GM12878 (cell line): ENCODE measurements around the gene SFXN5. TPM values are rescaled to one million over a fixed set of nuclear protein-coding genes. Genes with fewer than 3 reads are reported as not detected.

Source experiments
- ATAC-seq: fragments of 200-7000 bp; cut with Tn5 transposase; 3 replicates; pipeline ENCODE4 v1.9.1; 2020; ENCODE audit warnings: mild to moderate bottlenecking, moderate library complexity
- BruUV-seq: library from RNA; stranded (reverse); fragments of 400-500 nt; replicated peaks from 2 replicates; lab custom pipeline; 2021; lab: Mats Ljungman, UMichigan
- CTCF ChIA-PET: fragments of 300-600 bp; sonication (Branson Sonifier 250); formaldehyde crosslinking; extraction: SDS; loops from one replicate; lab custom pipeline; 2021; ENCODE audit warnings: inconsistent platforms; lab: Yijun Ruan, JAX
- POLR2A ChIA-PET: fragments of 350-600 bp; formaldehyde crosslinking; extraction: SDS; loops from one replicate; lab custom pipeline; 2021; ENCODE audit warnings: inconsistent platforms; lab: Charles Lee
- RAD21 ChIA-PET: fragments of 300-600 bp; sonication (Branson Sonifier 250); formaldehyde crosslinking; loops from one replicate; lab custom pipeline; 2023; ENCODE audit warnings: antibody characterized with exemption; ENCODE audit not compliant: unreplicated experiment; lab: Charles Lee
- SMC1A ChIA-PET: fragments of 300-600 bp; sonication (Branson Sonifier 250); formaldehyde crosslinking; loops from one replicate; lab custom pipeline; 2023; ENCODE audit not compliant: unreplicated experiment, uncharacterized antibody; lab: Charles Lee
- DNase-seq: peaks from one replicate; pipeline ENCODE4 v3.0.0-alpha.2; 2011; ENCODE audit warnings: low read depth, low spot score
- FAIRE-seq: peaks from 3 replicates; lab custom pipeline; 2011; peaks lifted over from hg19 to GRCh38; lab: Jason Lieb, UNC
- H2AFZ ChIP-seq: 2 replicates; pipeline ENCODE4 v1.6.0; 2011; ENCODE audit warnings: low read depth, low read length, control low read depth; ENCODE audit not compliant: control insufficient read depth
- H3K27ac ChIP-seq: 2 replicates; pipeline ENCODE4 v1.5.1; 2011; ENCODE audit warnings: control low read depth; ENCODE audit not compliant: control insufficient read depth, insufficient read depth
- H3K27me3 ChIP-seq, 2 experiments: replicated peaks in 1 of 2; 2 replicates each; pipeline versions ENCODE4 v1.6.0 to v1.6.1; 2011; ENCODE audit warnings: low read length in 1 of 2; ENCODE audit not compliant: control insufficient read depth in 2 of 2, insufficient read depth in 2 of 2
- H3K36me3 ChIP-seq, 2 experiments: 2 replicates each; pipeline ENCODE4 v1.5.1; 2011; ENCODE audit warnings: low read length in 1 of 2; ENCODE audit not compliant: control insufficient read depth in 2 of 2, insufficient read depth in 2 of 2
- H3K4me1 ChIP-seq: 2 replicates; pipeline ENCODE4 v1.6.1; 2011; ENCODE audit warnings: mild to moderate bottlenecking, low read length, moderate library complexity, mixed read lengths; ENCODE audit not compliant: control insufficient read depth, insufficient read depth
- H3K4me2 ChIP-seq: 2 replicates; pipeline ENCODE4 v1.6.0; 2011; ENCODE audit warnings: control low read depth; ENCODE audit not compliant: control insufficient read depth, insufficient read depth
- H3K4me3 ChIP-seq: fragments of 200-600 bp; sonication (generic); 2 replicates; pipeline ENCODE4 v1.5.1; 2016
- H3K79me2 ChIP-seq: 2 replicates; pipeline ENCODE4 v1.6.0; 2011; ENCODE audit warnings: low read length; ENCODE audit not compliant: control insufficient read depth, insufficient read depth
- H3K9ac ChIP-seq: 2 replicates; pipeline ENCODE4 v1.8.0; 2011; ENCODE audit warnings: low read length, control low read depth, mixed read lengths; ENCODE audit not compliant: control insufficient read depth, insufficient read depth
- H3K9me3 ChIP-seq: replicated peaks from 3 replicates; pipeline ENCODE4 v1.5.1; 2011; ENCODE audit warnings: mild to moderate bottlenecking, low read length; ENCODE audit not compliant: control insufficient read depth, insufficient read depth
- H4K20me1 ChIP-seq: 2 replicates; pipeline ENCODE4 v1.6.0; 2011; ENCODE audit not compliant: control insufficient read depth, insufficient read depth
- E4F1 ChIP-seq: fragments of 450-650 bp; IDR thresholded peaks from 2 replicates; pipeline ENCODE4 v1.6.1; 2018; ENCODE audit warnings: borderline replicate concordance, mild to moderate bottlenecking; ENCODE audit not compliant: partially characterized antibody
- FOXM1 ChIP-seq: IDR thresholded peaks from 2 replicates; pipeline ENCODE4 v1.6.1; 2012; ENCODE audit warnings: low read depth, mild to moderate bottlenecking, inconsistent platforms, low read length, moderate library complexity
- IKZF2 ChIP-seq, 2 experiments: fragments of 450-650 bp; IDR thresholded peaks; 2 replicates each; pipeline ENCODE4 v1.6.1; 2017; ENCODE audit warnings: mild to moderate bottlenecking in 2 of 2, moderate library complexity in 2 of 2
- IRF4 ChIP-seq: IDR thresholded peaks from 2 replicates; pipeline ENCODE4 v1.6.1; 2011; ENCODE audit warnings: low read depth, low read length
- JUNB ChIP-seq: IDR thresholded peaks from 2 replicates; pipeline ENCODE4 v1.6.1; 2016; ENCODE audit warnings: antibody characterized with exemption, mild to moderate bottlenecking
- MTA3 ChIP-seq: IDR thresholded peaks from 2 replicates; pipeline ENCODE4 v1.6.1; 2012; ENCODE audit warnings: low read length, inconsistent platforms, borderline replicate concordance
- POLR2AphosphoS5 ChIP-seq: IDR thresholded peaks from 2 replicates; pipeline ENCODE4 v1.6.1; 2011; ENCODE audit warnings: mild to moderate bottlenecking, low read length, inconsistent platforms
- RELA ChIP-seq: fragments of 450-650 bp; IDR thresholded peaks from 2 replicates; pipeline ENCODE4 v1.8.0; 2014; ENCODE audit warnings: borderline replicate concordance; ENCODE audit not compliant: partially characterized antibody
- SIN3A ChIP-seq: IDR thresholded peaks from 2 replicates; pipeline ENCODE4 v1.6.1; 2012; ENCODE audit warnings: low read depth, low read length, improper control_type of control experiment
- SUZ12 ChIP-seq: fragments of 200-600 bp; sonication (generic); IDR thresholded peaks from one replicate; pipeline ENCODE4 v1.6.1; 2018; ENCODE audit warnings: antibody characterized with exemption, mild to moderate bottlenecking; ENCODE audit not compliant: unreplicated experiment
- USF1 ChIP-seq: IDR thresholded peaks from 2 replicates; pipeline ENCODE4 v1.6.1; 2011; ENCODE audit warnings: borderline replicate concordance, low read depth, mild to moderate bottlenecking, moderate library complexity, mixed read lengths, low read length; ENCODE audit not compliant: insufficient read depth; ENCODE audit errors: extremely low read length
- YBX1 ChIP-seq: fragments of 450-650 bp; IDR thresholded peaks from 2 replicates; pipeline ENCODE4 v1.6.1; 2016; ENCODE audit warnings: antibody characterized with exemption
- ZBED1 ChIP-seq: IDR thresholded peaks from 2 replicates; pipeline ENCODE4 v1.6.1; 2016; ENCODE audit warnings: borderline replicate concordance
- ZSCAN29 ChIP-seq: fragments of 450-650 bp; IDR thresholded peaks from 2 replicates; pipeline ENCODE4 v1.6.1; 2017; ENCODE audit warnings: mild to moderate bottlenecking, moderate library complexity
- WGBS: methylation state at CpG from one replicate; pipeline ENCODE4 v1.1.6; 2016; ENCODE audit warnings: low lambda C conversion rate; ENCODE audit not compliant: insufficient replicate concordance, insufficient coverage; ENCODE audit errors: missing lambda C conversion rate; 5-methylcytosine and 5-hydroxymethylcytosine counted together
- in situ Hi-C: fragments of 300-500 bp; cut with MboI; formaldehyde crosslinking; loops from 9 replicates; pipeline ENCODE4 v1.14.3; 2018; ENCODE audit warnings: mixed read lengths
- intact Hi-C: fragments of 100-400 bp; cut with micrococcal nuclease; formaldehyde crosslinking; loops from one replicate; pipeline ENCODE4 v1.14.2; 2022; ENCODE audit not compliant: unreplicated experiment
- polyA plus RNA-seq, 11 experiments: library from polyadenylated mRNA; depleted of rRNA in 4 of 11; unstranded in 6 of 11; stranded (reverse) in 5 of 11; fragments of >200 nt; fragmentation: Nextera tagmentation in 4 of 11; fragmentation: Illumina TruSeq in 1 of 11; extraction: Ambion mirVana in 4 of 11; extraction: Trizol in 1 of 11; gene quantifications; 1 replicate in 1 of 11; 2 replicates in 10 of 11; pipeline versions ENCODE4 v1.2.1 to v1.2.3, GENCODE V29; 2011 to 2016; ENCODE audit warnings: inconsistent platforms in 2 of 11, missing spikeins in 2 of 11, low read depth in 1 of 11
- total RNA-seq, 4 experiments: library from RNA; depleted of rRNA in 3 of 4; stranded (reverse); fragments of >200 nt in 3 of 4; fragmentation: Illumina TruSeq in 1 of 4; extraction: Trizol in 1 of 4; gene quantifications; 2 replicates each; pipeline versions ENCODE4 v1.2.1 to v1.2.3, GENCODE V29; 2013 to 2021
- TF ChIP-seq, protein P1 (sequence below): IDR thresholded peaks from 2 replicates; pipeline ENCODE4 v1.6.1; 2011; ENCODE audit warnings: low read depth, mild to moderate bottlenecking, low read length, moderate library complexity, borderline replicate concordance; ENCODE audit errors: extremely low read depth
- TF ChIP-seq, protein P2 (sequence below): fragments of 450-650 bp; IDR thresholded peaks from 2 replicates; pipeline ENCODE4 v1.6.1; 2018; ENCODE audit warnings: mild to moderate bottlenecking, low read depth, moderate library complexity; ENCODE audit not compliant: partially characterized antibody
- TF ChIP-seq, protein P3 (sequence below): fragments of 450-650 bp; IDR thresholded peaks from 2 replicates; pipeline ENCODE4 v1.6.1; 2017; ENCODE audit warnings: mild to moderate bottlenecking

SFXN5 gene
- total and polyA plus RNA-seq, 10 of the 15 experiments (the other 5 are each of a cell fraction or from before 2014, with no cell fraction given): 3.3 to 15.9 (median 11.2) TPM

DNA sequence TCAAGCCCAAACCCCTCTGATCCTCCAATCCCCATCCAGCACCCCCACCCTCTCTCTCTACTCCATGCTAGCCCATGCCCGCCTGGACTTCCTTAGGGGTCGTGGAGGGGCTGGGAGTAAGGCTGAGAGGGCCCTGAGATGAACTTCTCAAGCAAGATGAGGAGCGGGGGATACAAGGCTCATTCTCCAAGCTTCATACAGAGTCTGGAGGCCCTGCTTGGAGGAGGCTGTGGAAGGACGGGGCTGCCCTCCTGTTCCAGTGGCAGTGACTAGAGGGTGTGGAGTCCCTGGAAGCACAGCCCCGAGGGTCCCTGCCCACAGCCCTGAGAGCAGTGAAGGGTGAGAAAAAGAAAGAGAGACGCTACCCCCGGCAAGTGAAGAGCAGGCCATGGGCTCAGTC lies 108.6 kb downstream of the SFXN5 start:
- H3K4me2 ChIP-seq: no peak overlapping the region
- no peak for DNase-seq
- no peaks in the 10 kb centered on the region for H3K4me1 ChIP-seq
- intact Hi-C loops: no loop called here
- RAD21 ChIA-PET: interaction anchor here (0.6 to 1.2 kb wide), 2 partner anchors 12 to 69 kb away, joined by 3 to 4 read pairs; no protein-coding TSS in a partner anchor
- no peaks in the 10 kb centered on the region for H3K9me3 ChIP-seq
- no peaks in the 10 kb centered on the region; the same call in 1 of the 2 replicates for H4K20me1 ChIP-seq
- TF ChIP-seq, protein P1, sequence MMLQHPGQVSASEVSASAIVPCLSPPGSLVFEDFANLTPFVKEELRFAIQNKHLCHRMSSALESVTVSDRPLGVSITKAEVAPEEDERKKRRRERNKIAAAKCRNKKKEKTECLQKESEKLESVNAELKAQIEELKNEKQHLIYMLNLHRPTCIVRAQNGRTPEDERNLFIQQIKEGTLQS: no peak
- no peak for TF ChIP-seq RELA
- TF ChIP-seq, protein P2, sequence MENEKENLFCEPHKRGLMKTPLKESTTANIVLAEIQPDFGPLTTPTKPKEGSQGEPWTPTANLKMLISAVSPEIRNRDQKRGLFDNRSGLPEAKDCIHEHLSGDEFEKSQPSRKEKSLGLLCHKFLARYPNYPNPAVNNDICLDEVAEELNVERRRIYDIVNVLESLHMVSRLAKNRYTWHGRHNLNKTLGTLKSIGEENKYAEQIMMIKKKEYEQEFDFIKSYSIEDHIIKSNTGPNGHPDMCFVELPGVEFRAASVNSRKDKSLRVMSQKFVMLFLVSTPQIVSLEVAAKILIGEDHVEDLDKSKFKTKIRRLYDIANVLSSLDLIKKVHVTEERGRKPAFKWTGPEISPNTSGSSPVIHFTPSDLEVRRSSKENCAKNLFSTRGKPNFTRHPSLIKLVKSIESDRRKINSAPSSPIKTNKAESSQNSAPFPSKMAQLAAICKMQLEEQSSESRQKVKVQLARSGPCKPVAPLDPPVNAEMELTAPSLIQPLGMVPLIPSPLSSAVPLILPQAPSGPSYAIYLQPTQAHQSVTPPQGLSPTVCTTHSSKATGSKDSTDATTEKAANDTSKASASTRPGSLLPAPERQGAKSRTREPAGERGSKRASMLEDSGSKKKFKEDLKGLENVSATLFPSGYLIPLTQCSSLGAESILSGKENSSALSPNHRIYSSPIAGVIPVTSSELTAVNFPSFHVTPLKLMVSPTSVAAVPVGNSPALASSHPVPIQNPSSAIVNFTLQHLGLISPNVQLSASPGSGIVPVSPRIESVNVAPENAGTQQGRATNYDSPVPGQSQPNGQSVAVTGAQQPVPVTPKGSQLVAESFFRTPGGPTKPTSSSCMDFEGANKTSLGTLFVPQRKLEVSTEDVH: no peak
- no peak for TF ChIP-seq JUNB
- TF ChIP-seq POLR2AphosphoS5: no peak
- no peak for TF ChIP-seq E4F1
- no peak for TF ChIP-seq ZSCAN29
- TF ChIP-seq SIN3A: no peak
- no peak for TF ChIP-seq ZBED1
- TF ChIP-seq USF1: no peak
- TF ChIP-seq YBX1: no peak
- no peak for TF ChIP-seq SUZ12
- TF ChIP-seq FOXM1: no peak
- TF ChIP-seq IKZF2 (IDR thresholded peaks at IDR 0.05): no peak
- no peak for TF ChIP-seq MTA3
- TF ChIP-seq IRF4: no peak
- TF ChIP-seq, protein P3, sequence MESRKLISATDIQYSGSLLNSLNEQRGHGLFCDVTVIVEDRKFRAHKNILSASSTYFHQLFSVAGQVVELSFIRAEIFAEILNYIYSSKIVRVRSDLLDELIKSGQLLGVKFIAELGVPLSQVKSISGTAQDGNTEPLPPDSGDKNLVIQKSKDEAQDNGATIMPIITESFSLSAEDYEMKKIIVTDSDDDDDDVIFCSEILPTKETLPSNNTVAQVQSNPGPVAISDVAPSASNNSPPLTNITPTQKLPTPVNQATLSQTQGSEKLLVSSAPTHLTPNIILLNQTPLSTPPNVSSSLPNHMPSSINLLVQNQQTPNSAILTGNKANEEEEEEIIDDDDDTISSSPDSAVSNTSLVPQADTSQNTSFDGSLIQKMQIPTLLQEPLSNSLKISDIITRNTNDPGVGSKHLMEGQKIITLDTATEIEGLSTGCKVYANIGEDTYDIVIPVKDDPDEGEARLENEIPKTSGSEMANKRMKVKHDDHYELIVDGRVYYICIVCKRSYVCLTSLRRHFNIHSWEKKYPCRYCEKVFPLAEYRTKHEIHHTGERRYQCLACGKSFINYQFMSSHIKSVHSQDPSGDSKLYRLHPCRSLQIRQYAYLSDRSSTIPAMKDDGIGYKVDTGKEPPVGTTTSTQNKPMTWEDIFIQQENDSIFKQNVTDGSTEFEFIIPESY: no peak
- TF ChIP-seq, all 136 proteins: peak for 0
- Histone ChIP-seq H3K79me2 (no peaks in the 10 kb centered on the region), H3K27me3 (no peaks in the 10 kb centered on the region; a peak in 1 of 4 replicates), H3K36me3 (no peaks in the 10 kb centered on the region), H3K4me3 (no peak overlapping the region), H2AFZ (no peak overlapping the region), H3K27ac (no peak overlapping the region), H3K9ac (no peak overlapping the region)
- ChIA-PET POLR2A (no interaction called here), SMC1A (no interaction called here), CTCF (interaction anchor here (2.6 to 3.3 kb wide), 2 partner anchors 11 to 70 kb away, joined by 10 to 16 read pairs; no protein-coding TSS in a partner anchor)
- ATAC-seq (no peak), FAIRE-seq (no peak)
- WGBS: 18% methylated on average over 7 of the region's 7 CpGs
- BruUV-seq: no TSS peak
- in situ Hi-C loops: no loop called here
